SK-N-SH treated with all-trans-retinoic acid at 6 μM for 48 hours (cell line): ENCODE results near the gene CACNA1C.

ENCODE experiments used
- ATAC-seq: fragments of 200-7000 bp; cut with Tn5 transposase; 3 replicates; pipeline ENCODE4 v1.9.1; 2020; ENCODE audit warnings: mild to moderate bottlenecking, moderate library complexity
- ARNTL ChIP-seq: fragments of 450-650 bp; formaldehyde crosslinking; IDR thresholded peaks from 2 replicates; pipeline ENCODE4 v1.5.0; 2020; ENCODE audit warnings: low read depth, mild to moderate bottlenecking, moderate library complexity, borderline replicate concordance
- BACH2 ChIP-seq: fragments of 250-450 bp; sonication (Bioruptor Pico); IDR thresholded peaks from 2 replicates; pipeline ENCODE4 v1.9.0; 2021; ENCODE audit warnings: mild to moderate bottlenecking, borderline replicate concordance
- CSDC2 ChIP-seq: fragments of 250-450 bp; sonication (Bioruptor Pico); IDR thresholded peaks from 2 replicates; pipeline ENCODE4 v1.5.0; 2020; ENCODE audit warnings: mild to moderate bottlenecking, moderate library complexity
- ESRRG ChIP-seq: fragments of 250-450 bp; sonication (Bioruptor Pico); IDR thresholded peaks from 2 replicates; pipeline ENCODE4 v1.6.1; 2021; ENCODE audit warnings: mild to moderate bottlenecking
- GLIS3 ChIP-seq: fragments of 250-450 bp; sonication (Bioruptor Pico); IDR thresholded peaks from 2 replicates; pipeline ENCODE4 v1.5.0; 2020; ENCODE audit warnings: mild to moderate bottlenecking, moderate library complexity
- ISL1 ChIP-seq: fragments of 250-450 bp; sonication (Bioruptor Pico); IDR thresholded peaks from 2 replicates; pipeline ENCODE4 v2.1.2; 2022; ENCODE audit warnings: mild to moderate bottlenecking, moderate library complexity
- OSR1 ChIP-seq: fragments of 250-450 bp; sonication (Bioruptor Pico); IDR thresholded peaks from 2 replicates; pipeline ENCODE4 v1.8.0; 2022; ENCODE audit warnings: moderate library complexity, mild to moderate bottlenecking, inconsistent platforms
- RARB ChIP-seq: fragments of 250-450 bp; sonication (Bioruptor Pico); IDR thresholded peaks from 2 replicates; pipeline ENCODE4 v1.8.0; 2021; ENCODE audit warnings: mild to moderate bottlenecking, moderate library complexity
- SNAI2 ChIP-seq: fragments of 250-450 bp; sonication (Bioruptor Pico); IDR thresholded peaks from 2 replicates; pipeline ENCODE4 v1.5.0; 2020; ENCODE audit warnings: mild to moderate bottlenecking, moderate library complexity
- TCF4 ChIP-seq: fragments of 250-450 bp; sonication (Bioruptor Pico); IDR thresholded peaks from 2 replicates; pipeline ENCODE4 v1.8.0; 2021; ENCODE audit warnings: mild to moderate bottlenecking, moderate library complexity, borderline replicate concordance
- ZC3H10 ChIP-seq: fragments of 250-450 bp; sonication (Bioruptor Pico); IDR thresholded peaks from 2 replicates; pipeline ENCODE4 v1.5.1; 2021; ENCODE audit warnings: mild to moderate bottlenecking, moderate library complexity
- ZFP3 ChIP-seq: fragments of 250-450 bp; sonication (Bioruptor Pico); IDR thresholded peaks from 2 replicates; pipeline ENCODE4 v1.5.0; 2020; ENCODE audit warnings: mild to moderate bottlenecking, moderate library complexity
- ZFP30 ChIP-seq: fragments of 450-650 bp; formaldehyde crosslinking; IDR thresholded peaks from 2 replicates; pipeline ENCODE4 v1.5.0; 2022; ENCODE audit warnings: mild to moderate bottlenecking, moderate library complexity
- ZNF565 ChIP-seq: fragments of 450-650 bp; formaldehyde crosslinking; conservative IDR thresholded peaks from 2 replicates; pipeline ENCODE4 v1.5.0; 2020; ENCODE audit warnings: low read depth, mild to moderate bottlenecking, moderate library complexity
- ZNF8 ChIP-seq: fragments of 450-650 bp; formaldehyde crosslinking; IDR thresholded peaks from 2 replicates; pipeline ENCODE4 v1.5.0; 2020; ENCODE audit warnings: mild to moderate bottlenecking, moderate library complexity
- TF ChIP-seq, protein P1 (sequence below): fragments of 250-450 bp; sonication (Bioruptor Pico); IDR thresholded peaks from 2 replicates; pipeline ENCODE4 v1.8.0; 2020; ENCODE audit warnings: mild to moderate bottlenecking, moderate library complexity, borderline replicate concordance
- TF ChIP-seq, protein P2 (sequence below): fragments of 250-450 bp; sonication (Bioruptor Pico); IDR thresholded peaks from 2 replicates; pipeline ENCODE4 v1.5.0; 2020; ENCODE audit warnings: mild to moderate bottlenecking, moderate library complexity
- TF ChIP-seq, protein P3 (sequence below): fragments of 250-450 bp; sonication (Bioruptor Pico); IDR thresholded peaks from 2 replicates; pipeline ENCODE4 v1.8.0; 2021; ENCODE audit warnings: low read depth, mild to moderate bottlenecking, moderate library complexity, borderline replicate concordance
- TF ChIP-seq, protein P4 (sequence below): fragments of 250-450 bp; sonication (Bioruptor Pico); IDR thresholded peaks from 2 replicates; pipeline ENCODE4 v1.5.1; 2020; ENCODE audit warnings: low read depth, mild to moderate bottlenecking, moderate library complexity
- TF ChIP-seq, protein P5 (sequence below): fragments of 250-450 bp; sonication (Bioruptor Pico); IDR thresholded peaks from 2 replicates; pipeline ENCODE4 v1.5.1; 2021; ENCODE audit warnings: mild to moderate bottlenecking, moderate library complexity

CACNA1C gene

DNA sequence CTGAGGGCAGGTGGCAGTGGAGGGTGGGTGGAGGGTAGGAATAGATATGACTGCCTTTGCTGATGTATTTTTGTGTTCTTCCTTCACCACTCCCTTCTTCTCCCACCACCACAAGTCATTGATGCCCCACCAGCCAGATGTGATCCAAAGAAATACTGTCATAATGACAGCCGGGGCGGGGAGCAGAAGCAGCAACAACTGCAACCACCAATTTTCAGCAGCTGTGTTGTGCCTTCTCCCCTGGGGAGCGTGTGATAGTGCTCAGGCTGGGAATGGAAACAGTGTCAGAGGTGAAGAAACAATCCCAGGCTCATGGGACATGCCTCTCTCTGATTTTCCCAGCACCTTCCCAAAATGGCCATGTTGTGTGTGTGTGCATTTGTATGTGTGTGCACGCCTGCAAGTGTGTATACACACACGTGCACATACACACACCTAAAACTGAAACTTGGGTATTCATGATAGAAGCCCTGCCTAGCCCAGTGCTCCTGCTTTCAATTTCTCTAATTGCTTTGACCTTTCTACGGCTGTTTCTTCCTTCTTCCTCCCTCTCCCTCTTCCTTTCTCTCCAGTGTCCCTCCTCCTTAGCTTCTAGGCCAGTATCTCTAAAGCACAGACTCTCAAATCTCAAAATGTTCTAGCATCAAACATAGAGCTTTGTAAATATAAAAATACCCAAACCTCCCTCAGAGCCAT is 442.8 kb downstream of the CACNA1C start:
- ATAC-seq = no peak
- TF ChIP-seq TCF4 (no peak), OSR1 (CRISPR knock-in tag) (no peak), ESRRG (no peak), ARNTL (CRISPR knock-in tag) (no peak), ZNF8 (no peak), ZC3H10 (CRISPR knock-in tag) (no peak), ZFP3 (CRISPR knock-in tag) (no peak), ISL1 (CRISPR knock-in tag) (no peak), ZNF565 (no peak)
- TF ChIP-seq, protein P1, sequence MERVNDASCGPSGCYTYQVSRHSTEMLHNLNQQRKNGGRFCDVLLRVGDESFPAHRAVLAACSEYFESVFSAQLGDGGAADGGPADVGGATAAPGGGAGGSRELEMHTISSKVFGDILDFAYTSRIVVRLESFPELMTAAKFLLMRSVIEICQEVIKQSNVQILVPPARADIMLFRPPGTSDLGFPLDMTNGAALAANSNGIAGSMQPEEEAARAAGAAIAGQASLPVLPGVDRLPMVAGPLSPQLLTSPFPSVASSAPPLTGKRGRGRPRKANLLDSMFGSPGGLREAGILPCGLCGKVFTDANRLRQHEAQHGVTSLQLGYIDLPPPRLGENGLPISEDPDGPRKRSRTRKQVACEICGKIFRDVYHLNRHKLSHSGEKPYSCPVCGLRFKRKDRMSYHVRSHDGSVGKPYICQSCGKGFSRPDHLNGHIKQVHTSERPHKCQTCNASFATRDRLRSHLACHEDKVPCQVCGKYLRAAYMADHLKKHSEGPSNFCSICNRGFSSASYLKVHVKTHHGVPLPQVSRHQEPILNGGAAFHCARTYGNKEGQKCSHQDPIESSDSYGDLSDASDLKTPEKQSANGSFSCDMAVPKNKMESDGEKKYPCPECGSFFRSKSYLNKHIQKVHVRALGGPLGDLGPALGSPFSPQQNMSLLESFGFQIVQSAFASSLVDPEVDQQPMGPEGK (CRISPR knock-in tag) = no peak

DNA sequence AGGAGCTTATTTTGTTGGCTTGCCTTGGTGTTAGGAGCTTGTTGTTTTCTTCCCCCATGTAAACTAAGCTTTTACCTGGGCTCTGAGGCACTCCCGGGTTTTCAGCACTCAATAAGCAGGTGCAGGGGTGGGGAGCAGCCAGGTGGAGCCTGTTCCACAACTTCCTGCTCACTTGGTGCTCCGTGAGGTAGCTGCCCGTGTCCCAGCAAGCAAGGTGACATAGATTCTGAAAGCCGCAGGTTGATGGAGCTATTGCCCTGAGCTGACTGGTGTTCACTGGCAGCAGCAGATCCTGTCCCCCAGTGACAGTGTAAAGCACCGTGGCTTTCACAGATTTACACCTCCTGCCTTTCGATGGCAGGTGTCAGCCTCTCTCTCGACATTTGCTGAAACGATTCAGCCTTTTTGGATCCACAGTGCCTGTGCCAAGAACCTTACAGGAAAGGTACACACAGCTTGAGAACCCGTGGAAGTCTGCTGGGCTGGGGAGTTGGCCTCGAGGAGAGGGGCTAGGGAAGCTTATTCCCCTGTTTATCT is 446.2 kb downstream of the CACNA1C start:
- TF ChIP-seq SNAI2 (CRISPR knock-in tag) (no peak), ISL1 (CRISPR knock-in tag) (no peak), CSDC2 (CRISPR knock-in tag) (no peak), ZC3H10 (CRISPR knock-in tag) (no peak), ZFP3 (CRISPR knock-in tag) (no peak)
- TF ChIP-seq, protein P2, sequence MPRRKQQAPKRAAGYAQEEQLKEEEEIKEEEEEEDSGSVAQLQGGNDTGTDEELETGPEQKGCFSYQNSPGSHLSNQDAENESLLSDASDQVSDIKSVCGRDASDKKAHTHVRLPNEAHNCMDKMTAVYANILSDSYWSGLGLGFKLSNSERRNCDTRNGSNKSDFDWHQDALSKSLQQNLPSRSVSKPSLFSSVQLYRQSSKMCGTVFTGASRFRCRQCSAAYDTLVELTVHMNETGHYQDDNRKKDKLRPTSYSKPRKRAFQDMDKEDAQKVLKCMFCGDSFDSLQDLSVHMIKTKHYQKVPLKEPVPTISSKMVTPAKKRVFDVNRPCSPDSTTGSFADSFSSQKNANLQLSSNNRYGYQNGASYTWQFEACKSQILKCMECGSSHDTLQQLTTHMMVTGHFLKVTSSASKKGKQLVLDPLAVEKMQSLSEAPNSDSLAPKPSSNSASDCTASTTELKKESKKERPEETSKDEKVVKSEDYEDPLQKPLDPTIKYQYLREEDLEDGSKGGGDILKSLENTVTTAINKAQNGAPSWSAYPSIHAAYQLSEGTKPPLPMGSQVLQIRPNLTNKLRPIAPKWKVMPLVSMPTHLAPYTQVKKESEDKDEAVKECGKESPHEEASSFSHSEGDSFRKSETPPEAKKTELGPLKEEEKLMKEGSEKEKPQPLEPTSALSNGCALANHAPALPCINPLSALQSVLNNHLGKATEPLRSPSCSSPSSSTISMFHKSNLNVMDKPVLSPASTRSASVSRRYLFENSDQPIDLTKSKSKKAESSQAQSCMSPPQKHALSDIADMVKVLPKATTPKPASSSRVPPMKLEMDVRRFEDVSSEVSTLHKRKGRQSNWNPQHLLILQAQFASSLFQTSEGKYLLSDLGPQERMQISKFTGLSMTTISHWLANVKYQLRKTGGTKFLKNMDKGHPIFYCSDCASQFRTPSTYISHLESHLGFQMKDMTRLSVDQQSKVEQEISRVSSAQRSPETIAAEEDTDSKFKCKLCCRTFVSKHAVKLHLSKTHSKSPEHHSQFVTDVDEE (CRISPR knock-in tag) = no peak
- no peak for ATAC-seq

DNA sequence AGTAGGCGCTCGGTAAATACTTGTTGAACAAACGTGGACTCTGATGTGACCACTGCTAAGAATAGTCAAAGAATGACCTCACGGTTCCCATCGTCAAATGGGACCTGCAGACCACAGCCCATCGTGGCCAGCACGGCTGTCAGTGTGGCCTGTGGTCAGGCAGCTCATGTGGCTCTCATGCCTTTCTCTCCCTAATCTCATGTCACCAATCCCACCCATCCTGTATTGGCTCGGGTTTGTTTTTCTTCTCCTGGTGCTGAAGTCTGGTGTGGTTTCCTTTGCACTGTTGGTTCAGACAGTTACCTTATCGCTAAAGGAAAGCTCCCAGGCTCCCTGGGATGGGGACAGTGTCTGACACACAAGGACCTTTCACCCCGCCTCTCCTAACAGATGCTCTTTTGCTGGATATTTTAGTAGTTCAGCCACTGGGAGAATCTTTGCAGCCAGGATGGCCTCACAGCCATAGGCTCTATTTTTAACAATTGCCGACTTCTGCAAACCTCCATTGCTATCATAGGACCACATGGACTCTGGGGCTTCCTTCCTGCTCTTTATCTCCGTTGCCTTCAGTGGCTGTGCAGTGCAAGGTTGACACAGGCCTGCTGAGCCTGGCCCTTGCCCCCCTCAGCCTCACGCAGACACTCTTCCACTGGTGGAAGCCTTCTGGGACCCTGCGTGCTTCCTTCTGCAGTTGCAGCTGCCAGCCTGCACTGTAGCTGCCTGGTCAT is 448.8 kb downstream of the CACNA1C start:
- TF ChIP-seq ARNTL (CRISPR knock-in tag) (no peak), BACH2 (CRISPR knock-in tag) (no peak), ZFP30 (CRISPR knock-in tag) (no peak)
- TF ChIP-seq, protein P3, sequence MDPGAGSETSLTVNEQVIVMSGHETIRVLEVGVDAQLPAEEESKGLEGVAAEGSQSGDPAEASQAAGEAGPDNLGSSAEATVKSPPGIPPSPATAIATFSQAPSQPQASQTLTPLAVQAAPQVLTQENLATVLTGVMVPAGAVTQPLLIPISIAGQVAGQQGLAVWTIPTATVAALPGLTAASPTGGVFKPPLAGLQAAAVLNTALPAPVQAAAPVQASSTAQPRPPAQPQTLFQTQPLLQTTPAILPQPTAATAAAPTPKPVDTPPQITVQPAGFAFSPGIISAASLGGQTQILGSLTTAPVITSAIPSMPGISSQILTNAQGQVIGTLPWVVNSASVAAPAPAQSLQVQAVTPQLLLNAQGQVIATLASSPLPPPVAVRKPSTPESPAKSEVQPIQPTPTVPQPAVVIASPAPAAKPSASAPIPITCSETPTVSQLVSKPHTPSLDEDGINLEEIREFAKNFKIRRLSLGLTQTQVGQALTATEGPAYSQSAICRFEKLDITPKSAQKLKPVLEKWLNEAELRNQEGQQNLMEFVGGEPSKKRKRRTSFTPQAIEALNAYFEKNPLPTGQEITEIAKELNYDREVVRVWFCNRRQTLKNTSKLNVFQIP (CRISPR knock-in tag) = no peak
- no peak for ATAC-seq

DNA sequence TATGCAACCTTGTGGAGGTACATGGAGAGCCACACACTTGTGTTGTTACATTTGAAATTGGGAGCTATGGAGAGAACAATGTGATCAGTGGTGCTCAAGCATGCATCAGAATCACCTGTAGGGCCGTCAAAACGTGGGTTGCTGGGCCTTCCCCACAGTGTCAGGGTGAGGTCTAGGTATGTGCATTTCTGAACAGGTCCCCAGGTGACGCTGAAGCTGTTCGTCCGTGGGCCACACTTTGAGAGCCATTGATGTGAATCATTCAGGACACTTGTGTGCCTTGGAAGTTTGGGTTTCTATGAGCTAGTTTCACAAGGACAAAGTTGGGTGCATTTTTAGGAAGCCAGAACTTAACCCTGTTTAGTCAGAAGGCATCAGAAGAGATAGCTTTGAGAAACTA is 450.2 kb downstream of the CACNA1C start:
- ATAC-seq = no peak
- TF ChIP-seq ISL1 (CRISPR knock-in tag) = no peak

DNA sequence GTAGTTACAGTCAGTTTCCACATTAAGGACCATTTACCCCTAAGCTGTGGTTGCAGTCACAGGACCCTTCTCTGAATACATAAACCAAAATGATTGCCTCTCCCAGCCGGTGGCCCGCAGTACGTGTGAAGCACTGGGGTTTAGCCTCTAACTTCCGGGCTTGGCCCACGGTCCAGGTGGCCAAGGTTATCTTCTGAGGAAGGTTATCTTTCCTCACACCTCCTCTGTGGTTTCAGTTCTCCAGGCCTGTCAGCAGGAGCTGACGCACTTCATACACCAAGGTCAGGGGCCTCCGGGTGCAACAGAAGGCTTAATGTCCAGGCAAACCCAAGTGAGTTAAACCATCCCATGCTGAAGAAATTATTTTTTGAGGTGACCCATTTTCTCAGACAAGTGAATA is 451.0 kb downstream of the CACNA1C start:
- ATAC-seq = no peak
- TF ChIP-seq ZNF8 (no peak), ZC3H10 (CRISPR knock-in tag) (no peak), ZFP30 (CRISPR knock-in tag) (no peak), GLIS3 (CRISPR knock-in tag) (no peak), RARB (no peak), OSR1 (CRISPR knock-in tag) (no peak), ZNF565 (no peak), ZFP3 (CRISPR knock-in tag) (no peak)
- TF ChIP-seq, protein P2 (CRISPR knock-in tag) = no peak
- TF ChIP-seq, protein P4, sequence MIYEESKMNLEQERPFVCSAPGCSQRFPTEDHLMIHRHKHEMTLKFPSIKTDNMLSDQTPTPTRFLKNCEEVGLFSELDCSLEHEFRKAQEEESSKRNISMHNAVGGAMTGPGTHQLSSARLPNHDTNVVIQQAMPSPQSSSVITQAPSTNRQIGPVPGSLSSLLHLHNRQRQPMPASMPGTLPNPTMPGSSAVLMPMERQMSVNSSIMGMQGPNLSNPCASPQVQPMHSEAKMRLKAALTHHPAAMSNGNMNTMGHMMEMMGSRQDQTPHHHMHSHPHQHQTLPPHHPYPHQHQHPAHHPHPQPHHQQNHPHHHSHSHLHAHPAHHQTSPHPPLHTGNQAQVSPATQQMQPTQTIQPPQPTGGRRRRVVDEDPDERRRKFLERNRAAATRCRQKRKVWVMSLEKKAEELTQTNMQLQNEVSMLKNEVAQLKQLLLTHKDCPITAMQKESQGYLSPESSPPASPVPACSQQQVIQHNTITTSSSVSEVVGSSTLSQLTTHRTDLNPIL (CRISPR knock-in tag) = no peak
- TF ChIP-seq, protein P5, sequence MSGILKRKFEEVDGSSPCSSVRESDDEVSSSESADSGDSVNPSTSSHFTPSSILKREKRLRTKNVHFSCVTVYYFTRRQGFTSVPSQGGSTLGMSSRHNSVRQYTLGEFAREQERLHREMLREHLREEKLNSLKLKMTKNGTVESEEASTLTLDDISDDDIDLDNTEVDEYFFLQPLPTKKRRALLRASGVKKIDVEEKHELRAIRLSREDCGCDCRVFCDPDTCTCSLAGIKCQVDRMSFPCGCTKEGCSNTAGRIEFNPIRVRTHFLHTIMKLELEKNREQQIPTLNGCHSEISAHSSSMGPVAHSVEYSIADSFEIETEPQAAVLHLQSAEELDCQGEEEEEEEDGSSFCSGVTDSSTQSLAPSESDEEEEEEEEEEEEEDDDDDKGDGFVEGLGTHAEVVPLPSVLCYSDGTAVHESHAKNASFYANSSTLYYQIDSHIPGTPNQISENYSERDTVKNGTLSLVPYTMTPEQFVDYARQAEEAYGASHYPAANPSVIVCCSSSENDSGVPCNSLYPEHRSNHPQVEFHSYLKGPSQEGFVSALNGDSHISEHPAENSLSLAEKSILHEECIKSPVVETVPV = no peak
